Left forelimb (tissue), 1 donor: ENCODE measurements around the gene AP2A2.

ENCODE experiments used
- DNase-seq: peaks from one replicate; pipeline ENCODE4 v3.0.0-alpha.2; 2018; ENCODE audit warnings: low spot score

The AP2A2 gene

DNA sequence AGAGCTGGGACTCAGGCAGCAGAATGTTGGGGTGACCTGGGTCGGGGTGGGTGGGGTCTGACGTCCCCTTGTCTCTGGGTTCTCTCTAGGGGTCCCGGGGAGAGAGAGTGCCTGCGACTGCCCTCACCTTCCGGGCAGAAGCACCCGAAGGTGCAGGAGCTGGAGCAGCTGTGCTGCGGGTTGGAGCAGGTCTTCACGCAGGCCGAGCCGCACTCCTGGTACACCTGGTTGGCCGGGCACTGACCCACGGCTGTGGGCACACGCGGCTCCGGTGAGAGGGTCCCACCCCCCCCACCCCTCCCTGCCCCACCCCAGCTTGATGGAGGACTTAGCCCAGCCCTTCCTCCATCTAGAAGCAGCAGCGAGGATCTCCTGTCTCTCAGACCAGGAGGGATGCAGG lies 104.4 kb downstream of the AP2A2 start:
- DNase-seq = no peak

DNA sequence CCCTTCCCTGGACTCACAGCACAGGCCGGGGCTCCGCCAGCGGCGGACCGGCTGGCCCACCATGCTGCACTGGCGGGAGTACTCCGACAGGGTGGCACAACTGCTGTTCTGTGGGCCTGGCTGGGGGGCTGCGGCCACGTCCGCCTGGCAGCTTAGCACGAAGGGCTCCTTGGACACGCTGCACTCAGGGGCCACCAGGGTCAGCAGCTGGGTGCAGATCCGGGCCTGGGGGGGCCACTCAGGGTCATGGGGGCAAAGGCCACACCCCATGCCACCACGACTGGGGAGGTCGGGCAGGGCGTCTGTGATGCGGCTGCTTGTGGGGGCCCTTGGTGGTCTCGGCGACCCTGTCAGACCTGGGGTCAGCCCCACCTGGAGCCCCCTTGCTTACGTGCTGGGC lies 104.9 kb downstream of the AP2A2 start:
- DNase-seq = no peak

GRCh38 chr11:1031121-1031899 lies 105.6 kb downstream of the AP2A2 start:
- no peak for DNase-seq

DNA sequence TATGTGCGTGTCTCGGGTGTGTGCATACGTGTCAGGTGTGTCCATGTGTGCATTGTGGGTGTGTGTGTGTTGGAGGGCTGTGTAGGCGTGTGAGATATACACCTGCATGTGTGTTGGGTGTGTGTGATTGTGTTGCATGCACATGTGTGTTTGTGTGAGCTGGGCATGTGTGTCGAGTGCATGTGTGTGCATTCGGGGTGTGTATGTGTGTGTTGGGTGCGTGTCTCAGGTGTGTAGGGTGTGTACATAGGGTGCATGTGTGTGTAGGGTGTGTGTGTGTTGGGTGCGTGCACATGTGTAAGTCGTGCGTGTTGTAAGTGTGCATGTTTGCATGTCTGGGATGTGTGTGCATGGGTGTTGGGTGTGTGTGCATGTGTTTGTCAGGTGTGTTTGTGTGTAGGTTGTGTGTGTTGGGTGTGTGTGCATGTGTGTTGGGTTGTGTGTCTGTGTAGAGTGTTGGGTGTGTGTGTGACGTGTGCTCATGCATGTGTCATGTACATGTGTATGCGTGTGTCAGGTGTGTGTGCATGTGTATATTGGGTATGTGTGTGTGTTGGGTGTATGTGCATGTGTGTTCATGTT lies 106.7 kb downstream of the AP2A2 start:
- DNase-seq = no peak

DNA sequence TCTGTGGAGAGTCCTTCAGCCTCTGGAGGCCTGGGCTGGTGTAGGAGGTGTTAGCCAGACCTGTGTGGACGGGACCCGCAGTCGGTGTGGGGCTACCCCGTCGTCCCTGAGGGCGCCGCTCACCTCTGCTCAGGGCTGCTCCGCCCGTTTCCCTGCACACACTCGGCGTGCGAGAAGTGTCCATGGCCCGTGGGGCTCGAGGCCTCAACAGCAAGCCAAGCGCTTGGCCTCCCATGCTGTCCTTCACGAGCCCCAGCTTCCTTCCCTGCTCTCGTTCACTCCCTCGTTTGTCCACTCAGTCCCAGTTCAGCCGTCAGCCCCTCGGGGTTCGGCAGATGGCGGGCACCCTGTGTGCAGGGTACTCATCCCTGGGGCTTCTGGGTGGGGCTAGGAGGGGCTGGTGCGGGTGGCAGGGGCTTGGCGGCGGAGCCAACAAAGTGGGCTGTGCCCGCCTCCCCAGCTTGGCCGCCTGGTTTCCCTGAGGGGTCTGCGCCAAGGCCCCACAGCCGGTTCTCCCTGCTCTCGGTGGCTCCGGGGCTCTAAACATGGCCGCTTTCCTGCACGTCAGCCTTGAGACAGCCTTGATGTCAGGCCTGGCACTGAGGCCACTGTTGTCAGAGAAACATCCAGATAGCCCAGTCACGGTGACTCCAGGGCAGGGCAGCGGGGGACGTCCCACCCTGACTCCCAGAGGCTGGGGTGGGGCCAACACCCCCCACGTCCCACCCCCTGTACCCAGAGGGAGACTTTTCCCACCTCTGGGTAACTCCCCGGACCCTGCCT lies 107.5 kb downstream of the AP2A2 start:
- DNase-seq = no peak

DNA sequence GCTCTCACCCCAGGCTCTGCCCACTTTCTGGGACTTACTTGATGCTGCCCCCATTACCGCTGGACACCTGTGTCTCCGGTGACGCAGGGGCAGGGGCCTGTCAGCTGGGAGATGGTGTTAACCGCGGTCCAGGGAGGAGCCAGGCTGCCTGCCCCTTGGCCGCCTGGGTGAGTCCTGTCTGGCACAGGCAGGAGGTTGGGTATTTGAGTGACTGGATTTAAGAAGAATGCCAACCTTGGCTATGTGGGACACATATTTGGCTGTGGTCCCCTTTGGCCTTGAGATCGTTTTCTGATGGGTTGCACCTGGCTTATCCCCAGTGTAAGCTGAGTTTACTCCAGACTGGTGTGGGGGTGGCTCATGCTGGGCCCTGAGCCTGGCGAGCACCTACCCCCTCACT lies 108.3 kb downstream of the AP2A2 start:
- DNase-seq = no peak

DNA sequence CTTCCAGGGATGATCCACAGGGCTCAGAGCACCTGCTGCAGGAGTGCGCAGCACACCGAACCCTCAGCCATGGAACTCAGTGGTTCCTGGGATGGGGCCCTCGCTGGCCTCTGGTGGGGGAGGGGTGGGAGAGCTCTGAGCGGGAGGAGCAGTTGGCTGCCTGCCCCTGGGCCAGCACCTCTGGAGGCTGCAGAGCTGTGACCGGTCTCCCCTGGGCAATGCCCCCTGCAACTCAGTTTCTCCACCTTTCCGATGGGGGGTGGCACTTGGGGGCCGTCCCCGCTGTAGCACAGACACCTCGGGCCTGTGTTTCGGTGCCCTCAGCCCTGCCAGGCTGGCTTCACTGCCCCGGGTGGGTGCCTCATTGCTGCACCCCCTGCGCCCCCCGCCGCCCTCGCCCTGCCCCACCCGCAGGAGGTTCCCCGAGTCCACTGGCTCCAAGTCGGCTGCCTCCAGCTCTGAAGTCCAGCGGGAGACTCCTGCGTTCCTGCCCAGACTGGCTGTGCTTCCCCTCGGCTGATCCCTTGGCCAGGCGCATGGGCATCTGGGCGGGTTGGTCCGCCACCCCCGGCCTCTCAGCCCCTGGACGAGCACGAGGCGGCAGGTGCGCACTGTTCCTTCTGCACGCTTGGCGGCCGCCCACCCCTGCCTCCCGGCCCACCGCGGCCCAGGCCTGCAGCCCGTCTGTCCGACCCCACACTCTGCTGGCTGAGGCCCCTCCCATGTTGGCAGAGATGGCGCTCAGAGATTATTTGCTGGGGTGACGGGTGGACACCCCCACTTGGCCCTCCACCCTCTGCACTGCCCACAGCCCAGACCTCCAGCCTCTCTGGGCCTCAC lies 109.0 kb downstream of the AP2A2 start:
- DNase-seq = no peak

DNA sequence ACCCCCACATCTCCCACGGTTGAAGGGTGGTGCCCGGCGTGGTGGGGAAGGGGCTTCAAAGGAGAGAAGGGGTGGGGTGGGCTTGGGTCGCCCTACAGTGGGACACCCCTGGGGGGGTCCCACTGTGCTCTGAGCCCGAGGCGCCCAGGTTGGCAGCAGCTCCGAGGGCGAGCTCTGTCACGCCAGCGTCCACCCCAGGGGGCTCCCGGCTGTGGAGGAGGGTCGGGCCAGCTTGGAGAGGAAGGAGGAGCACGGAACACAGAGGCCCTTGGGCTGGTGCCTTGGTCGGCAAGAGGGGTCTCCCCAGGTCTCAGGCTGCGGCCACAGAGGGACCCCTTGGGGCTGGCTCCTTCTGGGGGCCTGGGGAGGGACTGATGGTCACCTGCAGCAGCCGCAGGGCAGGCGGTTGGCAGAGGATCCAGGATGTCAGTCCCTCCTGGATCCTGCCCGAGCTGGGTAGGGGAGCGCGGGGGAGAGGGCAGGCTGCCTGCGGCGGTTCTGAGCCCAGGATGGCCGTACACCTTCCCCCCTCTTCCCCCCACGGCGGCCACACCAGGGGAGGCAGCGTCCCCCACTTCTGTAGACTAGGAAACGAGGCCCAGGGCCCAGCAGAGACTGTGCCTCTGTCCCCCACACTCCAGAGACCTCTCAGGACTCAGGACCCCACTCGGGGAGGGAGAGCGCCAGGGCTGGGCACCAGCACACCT lies 110.1 kb downstream of the AP2A2 start:
- DNase-seq = no peak

- DNase-seq = no peak
Observed at GRCh38 chr11:1036303-1036923, 110.7 kb downstream of the AP2A2 start, which contains the start of gene MUC6. MUC6 (minus strand) TSS chr11:1036718; CDS start chr11:1036655, 63 bp downstream.

DNA sequence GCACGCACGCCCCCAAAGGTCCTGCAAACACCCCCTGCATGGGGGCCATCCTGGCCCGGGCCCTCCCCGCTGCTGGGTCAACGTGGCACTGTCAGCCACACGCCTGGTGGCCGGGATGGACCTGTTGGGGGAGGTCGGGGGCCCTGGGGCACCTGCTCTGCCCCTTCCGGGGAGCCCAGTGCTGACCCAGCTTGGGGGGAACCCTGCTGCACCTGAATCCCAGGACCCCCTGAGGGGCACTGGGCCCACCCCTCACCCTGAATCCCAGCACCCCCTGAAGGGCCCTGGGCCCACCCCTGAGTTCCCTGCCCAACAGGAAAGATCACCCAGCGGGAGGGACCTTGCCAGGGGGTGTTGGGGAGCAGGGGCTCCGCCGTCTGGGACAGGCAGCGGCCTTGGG lies 111.3 kb downstream of the AP2A2 start:
- no peak for DNase-seq

- DNase-seq = no peak
Observed at GRCh38 chr11:1037506-1038055, 111.9 kb downstream of the AP2A2 start.

- no peak for DNase-seq
Observed at GRCh38 chr11:1038361-1038760, 112.7 kb downstream of the AP2A2 start.

GRCh38 chr11:1038921-1039320 lies 113.3 kb downstream of the AP2A2 start:
- no peak for DNase-seq

DNA sequence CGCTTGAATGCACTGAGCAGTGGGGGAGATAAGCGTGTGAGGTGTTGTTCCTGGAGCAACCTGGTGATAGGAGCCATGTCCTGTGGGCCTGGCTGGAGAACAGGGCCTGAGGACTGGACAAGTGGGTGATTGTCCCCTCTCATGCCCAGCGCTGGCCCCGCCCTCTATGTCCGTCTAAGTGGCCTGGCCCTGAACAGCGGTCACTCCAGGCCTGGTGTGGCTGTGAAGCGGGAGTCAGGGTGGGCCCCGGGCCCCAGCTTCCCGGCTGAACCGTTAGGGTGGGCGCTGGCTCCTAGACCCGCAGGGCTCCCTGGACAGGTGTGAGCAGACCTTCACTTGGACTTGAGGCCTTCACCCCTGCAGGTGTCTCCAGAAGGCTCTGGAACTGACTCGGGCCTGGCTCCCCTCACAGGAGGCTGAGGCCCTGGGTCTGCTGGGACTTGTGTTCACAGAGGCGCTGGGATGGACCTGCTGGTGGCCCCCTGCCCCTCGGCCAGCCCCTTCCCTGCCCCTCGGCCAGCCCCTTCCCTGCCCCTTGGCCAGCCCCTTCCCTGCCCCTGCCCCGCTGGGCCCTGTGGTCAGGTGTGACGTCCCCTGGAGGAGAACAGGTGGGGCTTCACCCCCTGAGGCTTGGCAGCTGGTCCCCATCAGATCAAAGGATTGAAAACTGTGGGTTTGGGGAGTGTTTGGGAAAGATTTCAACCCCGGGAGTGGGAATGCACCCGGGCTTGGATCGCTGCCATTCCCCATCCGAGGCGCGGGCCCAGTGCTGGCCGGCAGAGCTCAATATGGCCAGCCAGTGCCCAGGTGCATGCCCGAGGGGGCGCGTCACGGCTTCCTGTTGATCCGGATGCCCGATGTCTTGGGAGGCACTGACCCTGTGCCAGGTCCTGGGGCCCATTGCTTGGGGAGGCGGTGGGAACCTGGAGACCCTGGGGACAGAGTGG lies 114.1 kb downstream of the AP2A2 start:
- no peak for DNase-seq

DNA sequence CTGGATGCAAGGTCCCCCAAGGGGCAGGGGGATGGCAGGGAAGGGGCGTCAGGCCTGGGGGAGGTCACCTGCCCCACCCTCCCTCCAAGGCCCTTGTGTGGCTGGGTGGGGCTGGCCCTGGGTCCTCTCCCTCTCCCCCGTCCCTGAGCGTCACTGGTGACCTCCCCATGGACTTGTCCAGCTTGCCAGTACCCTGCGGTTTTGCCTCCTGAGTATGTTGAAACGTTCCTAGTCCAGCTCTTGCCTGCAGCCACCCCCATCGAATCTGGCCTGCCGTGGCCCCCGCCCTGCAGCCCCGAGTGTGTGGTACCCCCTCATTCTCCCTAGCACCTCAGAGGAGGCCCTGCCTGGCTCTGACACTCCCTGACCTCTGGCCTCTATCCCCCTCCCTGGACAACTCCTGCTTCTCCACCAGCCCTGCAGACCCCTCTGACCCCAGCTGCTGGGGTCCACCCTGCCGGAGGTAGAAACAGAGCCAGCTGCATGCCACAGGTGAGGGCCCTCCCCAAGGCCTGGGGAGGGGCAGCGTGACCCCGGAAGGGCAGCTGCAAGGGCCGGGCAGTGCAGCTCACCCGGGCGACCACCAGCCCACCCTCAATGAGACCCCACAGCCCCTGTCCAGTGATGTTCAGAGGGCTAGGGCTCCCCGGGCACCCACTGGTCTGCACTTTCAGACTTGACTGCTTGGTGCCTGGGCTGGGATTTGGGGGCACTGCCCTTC lies 114.9 kb downstream of the AP2A2 start:
- no peak for DNase-seq

DNA sequence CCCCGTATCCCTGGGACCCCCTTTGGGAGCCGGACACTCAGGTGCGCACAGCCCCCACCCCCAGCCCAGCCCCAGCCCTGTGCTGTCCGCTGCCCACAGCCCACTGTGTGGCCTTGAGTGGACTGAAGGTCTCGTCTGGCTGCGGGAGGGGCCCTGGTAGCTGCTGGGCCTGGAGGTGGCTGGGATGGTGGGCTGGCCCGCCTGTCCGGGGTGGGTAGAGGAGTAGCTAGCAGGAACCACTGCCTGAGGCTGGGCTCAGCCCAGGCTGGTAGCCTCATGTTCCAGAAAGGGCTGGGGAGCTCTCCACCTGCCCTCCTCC lies 115.4 kb downstream of the AP2A2 start:
- no peak for DNase-seq

DNA sequence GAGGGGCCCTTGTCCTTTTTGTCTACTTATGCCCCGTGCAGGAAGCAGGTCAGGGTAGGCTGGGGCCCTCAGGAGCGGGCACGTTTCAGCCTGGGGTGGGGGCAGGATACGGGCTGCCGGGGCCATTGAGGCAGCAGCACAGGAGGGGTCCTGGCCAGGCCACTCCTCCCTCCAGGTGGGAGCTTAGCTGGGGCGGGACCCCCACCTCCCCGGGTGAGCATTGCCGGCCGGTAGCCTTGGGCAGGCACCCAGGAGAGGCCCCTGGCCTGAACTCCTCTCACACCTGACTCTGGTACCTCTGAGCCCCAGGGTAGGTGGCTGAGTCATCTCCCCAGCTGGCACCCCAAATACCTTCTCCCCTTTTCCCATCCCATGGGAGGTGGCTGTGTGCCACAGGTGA lies 115.8 kb downstream of the AP2A2 start:
- DNase-seq = no peak

DNA sequence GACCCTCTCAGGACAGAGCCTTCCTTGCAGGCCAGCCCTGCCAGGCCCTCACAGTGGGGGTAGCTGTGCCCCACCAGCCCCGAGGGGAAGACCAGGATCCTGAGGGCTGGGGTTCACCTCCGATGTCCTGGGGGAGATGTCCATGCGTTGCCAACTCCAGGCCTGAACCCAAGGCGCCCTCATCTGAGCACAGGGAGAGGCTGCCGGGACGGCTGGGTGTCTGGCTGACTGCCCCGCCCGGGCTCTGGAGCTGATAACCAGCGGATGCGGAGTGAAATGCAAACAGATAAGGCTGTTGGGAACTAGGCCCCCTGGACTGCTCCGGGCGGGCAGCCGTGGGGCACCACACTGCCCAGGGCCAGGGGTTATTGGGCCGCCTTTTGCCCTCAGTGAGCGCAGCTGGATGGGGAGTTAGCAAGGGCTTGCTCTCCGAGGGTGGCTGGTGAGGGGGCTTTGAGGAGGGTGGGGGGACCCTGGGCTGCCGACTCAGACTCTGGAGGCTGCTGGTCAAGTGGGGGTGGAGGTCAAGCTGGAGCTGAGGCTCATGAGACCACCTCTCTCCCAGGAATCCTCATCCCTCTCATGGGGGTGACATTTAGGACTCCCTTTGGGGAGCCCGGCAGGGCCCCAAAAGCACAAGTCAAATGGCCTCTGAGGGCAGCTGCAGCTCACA lies 116.4 kb downstream of the AP2A2 start:
- no peak for DNase-seq
